D721Med (cell line): ENCODE measurements around the gene TBC1D10B.

Experiments used
- DNase-seq: peaks from one replicate; pipeline ENCODE4 v3.0.0; 2011; ENCODE audit warnings: low spot score; ENCODE audit not compliant: insufficient read length
- FAIRE-seq: peaks from 2 replicates; lab custom pipeline; 2011; peaks lifted over from hg19 to GRCh38; lab: Jason Lieb, UNC
- TF ChIP-seq, protein P1 (sequence below): IDR thresholded peaks from 2 replicates; pipeline ENCODE4 v1.5.1; 2012; ENCODE audit warnings: mild to moderate bottlenecking, control low read depth; ENCODE audit not compliant: insufficient read depth; ENCODE audit errors: missing control alignments

The TBC1D10B gene

DNA sequence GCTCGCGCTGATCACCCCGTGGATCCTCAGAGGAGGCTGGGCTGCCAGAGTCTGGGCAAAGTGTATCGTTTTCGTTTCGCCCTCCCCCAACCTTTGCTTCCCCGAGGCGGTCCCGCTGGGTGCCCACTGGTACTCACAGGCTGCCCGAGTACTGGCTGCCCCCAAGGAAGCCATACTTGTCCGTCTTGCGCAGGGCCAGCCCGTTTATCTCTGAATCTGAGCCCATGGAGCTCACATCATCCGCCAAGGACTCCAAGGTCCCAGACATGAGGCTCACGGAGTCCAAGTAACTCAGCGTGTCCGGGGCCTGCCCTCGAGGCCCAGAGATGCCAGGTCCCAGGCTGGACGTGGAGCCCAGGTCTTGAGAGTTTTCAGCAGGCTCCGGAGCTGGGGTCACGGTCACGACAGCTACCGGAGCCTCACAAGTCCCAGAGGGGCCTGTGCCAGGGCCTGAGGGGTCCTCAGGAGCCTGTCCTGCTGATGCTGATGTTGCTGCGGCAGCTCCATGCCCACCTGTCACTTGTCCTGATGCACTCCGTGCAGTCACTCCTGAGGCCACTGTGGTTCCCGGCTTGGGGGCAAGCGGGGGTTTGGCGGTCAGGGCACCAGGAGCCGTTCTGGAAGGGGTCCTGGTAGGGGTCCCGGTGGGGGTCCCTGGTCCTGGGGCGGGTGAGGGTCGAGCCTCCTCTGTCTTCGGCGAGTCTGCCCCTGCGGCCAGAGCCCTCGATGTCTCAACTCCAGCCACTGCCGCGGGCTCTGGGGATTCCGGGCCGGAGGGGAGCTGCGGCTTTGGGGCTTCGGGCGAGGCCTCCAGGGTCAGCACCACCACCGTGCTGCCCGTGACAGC is 980 bp downstream of the TBC1D10B start:
- no peak for FAIRE-seq
- TF ChIP-seq, protein P1, sequence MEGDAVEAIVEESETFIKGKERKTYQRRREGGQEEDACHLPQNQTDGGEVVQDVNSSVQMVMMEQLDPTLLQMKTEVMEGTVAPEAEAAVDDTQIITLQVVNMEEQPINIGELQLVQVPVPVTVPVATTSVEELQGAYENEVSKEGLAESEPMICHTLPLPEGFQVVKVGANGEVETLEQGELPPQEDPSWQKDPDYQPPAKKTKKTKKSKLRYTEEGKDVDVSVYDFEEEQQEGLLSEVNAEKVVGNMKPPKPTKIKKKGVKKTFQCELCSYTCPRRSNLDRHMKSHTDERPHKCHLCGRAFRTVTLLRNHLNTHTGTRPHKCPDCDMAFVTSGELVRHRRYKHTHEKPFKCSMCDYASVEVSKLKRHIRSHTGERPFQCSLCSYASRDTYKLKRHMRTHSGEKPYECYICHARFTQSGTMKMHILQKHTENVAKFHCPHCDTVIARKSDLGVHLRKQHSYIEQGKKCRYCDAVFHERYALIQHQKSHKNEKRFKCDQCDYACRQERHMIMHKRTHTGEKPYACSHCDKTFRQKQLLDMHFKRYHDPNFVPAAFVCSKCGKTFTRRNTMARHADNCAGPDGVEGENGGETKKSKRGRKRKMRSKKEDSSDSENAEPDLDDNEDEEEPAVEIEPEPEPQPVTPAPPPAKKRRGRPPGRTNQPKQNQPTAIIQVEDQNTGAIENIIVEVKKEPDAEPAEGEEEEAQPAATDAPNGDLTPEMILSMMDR: no peak
- no peak for DNase-seq

DNA sequence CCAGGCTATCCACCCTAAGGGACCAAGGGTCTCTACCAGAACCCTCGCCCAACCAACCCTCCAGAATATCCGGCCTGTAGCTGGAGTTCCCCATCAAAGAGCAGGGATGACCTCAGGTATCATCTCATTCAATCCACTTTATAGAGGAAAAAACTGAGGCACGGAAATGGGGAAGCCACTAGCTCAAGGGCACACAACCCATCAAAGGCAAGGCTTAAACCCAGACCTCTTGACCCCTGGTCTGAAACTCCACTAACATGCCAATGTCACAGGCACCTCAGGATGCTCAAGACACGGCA is 1.6 kb downstream of the TBC1D10B start:
- FAIRE-seq: no peak
- TF ChIP-seq, protein P1: no peak
- no peak for DNase-seq

DNA sequence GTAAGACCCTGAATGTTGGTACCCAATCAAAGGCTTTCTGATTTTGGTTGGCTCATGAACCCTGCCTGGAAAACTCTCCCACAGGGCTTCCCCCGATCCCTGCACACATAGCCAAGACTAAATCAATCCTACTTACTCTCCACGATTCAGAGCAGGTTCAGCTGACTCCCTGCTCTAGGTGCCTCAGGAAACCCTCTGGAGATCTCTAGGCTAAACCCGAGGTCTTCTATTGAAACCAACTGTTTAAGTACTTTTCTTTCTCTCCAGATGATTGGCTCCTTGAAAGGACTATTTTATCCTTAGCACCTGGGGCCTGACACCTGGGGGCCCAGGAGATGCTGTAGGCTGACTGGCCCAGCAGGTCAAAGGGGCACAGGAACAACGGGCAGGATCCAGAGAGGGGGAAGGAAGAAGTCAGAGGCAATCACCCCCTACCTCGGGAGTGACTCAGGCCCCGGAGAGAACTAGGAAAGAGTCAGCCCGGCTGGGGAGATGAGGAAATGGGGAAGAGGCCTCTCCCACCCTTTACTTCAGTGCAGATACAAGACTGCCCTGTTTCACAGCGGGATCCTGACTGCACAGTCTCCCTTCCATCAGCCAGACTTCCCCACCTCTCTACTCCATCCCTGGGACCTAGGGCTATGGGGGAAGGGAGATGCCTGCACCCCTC is 2.0 kb downstream of the TBC1D10B start:
- FAIRE-seq (no peak), DNase-seq (no peak)
- TF ChIP-seq, protein P1: no peak

DNA sequence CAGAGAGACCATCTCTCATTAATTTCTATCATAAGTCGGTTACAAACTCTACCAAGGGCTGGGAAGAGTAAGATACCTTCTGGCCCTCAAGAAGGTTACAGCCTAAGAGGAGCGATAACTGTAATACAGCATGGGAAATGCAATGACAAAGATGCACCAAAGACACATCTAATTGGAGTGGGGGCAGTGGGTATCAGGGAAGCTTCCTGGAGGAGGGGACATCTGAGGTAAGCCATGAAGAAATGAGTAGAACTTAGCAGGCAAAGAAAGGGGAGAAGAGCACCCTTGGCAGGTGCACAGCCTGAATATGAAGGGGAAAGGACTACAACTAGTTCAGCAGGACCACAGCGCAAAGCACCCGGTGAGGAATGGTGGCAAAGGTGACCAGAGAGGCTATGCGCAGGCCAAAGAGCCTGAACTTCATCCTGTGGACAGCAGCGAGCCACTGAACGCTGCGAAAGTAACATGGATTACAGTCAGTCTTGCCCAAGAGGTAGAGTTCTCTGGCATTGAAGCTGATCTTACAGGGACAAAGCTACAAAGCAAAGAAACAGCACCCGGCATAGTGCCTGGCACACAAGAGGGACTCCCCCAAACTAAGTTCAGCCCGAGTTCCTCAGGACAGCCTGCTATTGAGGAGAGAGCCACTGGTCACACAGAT is 2.8 kb downstream of the TBC1D10B start:
- FAIRE-seq (no peak), DNase-seq (no peak)
- TF ChIP-seq, protein P1: no peak

DNA sequence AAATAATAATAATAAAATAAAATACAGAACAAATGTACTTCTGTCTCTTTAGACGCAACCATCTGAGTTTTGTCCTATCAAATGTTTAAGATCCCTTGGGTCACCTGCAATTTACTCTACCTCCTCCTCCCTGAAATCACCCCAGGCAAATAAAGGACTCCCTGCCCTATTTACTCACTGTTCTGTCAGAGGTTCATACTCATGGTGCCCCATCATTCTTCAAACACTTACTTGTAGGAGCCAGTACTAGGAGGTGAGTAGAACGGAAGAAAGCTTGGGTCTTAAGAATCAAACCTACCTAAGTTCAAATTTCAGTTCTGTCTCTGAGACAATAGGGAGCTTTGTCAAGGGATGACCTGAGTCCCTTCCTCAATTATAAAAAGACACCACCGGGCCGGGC is 3.8 kb downstream of the TBC1D10B start:
- FAIRE-seq (no peak), DNase-seq (no peak)
- TF ChIP-seq, protein P1: no peak

DNA sequence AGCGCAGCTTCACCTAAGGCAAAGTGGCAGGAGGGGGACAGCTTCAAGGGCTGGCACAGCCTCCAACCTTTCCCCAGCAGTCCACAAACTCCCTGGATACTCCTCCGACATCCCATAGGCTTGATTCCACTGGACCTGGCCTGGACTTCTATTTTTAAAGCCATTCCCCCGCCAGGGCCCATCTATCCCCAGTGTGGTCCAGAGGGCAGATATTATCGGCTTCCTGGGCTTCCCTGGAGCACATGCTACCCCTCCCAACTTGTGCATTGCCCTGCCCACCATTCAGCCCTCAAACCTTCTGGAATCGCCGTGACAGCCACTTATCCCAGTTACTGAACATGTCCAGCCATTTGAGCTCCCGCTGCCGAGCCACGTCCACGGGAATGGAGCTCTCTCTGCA is 5.1 kb downstream of the TBC1D10B start:
- no peak for FAIRE-seq
- DNase-seq: no peak
- TF ChIP-seq, protein P1: no peak

DNA sequence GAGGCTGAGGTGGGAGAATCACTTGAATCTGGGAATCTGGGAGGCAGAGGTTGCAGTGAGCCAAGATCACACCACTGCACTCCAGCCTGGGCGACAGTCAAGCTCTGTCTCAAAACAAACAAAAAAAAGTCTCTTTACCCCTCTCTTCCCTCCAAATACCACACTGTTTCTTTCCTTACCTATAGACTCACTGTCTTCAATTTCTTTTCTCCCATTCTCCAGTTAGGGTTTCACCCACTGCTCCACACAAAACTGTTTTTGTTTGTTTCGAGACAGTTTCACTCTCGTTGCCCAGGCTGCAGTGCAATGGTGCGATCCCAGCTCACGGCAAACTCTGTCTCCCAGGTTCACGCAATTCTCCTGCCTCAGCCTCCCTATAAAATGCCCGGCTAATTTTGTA is 9.1 kb downstream of the TBC1D10B start:
- TF ChIP-seq, protein P1: no peak
- no peak for FAIRE-seq
- no peak for DNase-seq
